SK-N-SH (cell line): Measurements from ENCODE around the gene PTPRF. TPM values are rescaled to one million over a fixed set of nuclear protein-coding genes. Genes with fewer than 3 reads are reported as not detected.

Experiments used
- CTCF ChIA-PET: fragments of 300-600, 350-600 bp; formaldehyde crosslinking; extraction: SDS; loops from one replicate; lab custom pipeline; 2021; lab: Yijun Ruan, JAX
- POLR2A ChIA-PET: fragments of 350-600 bp; sonication (Branson Sonifier 250); formaldehyde crosslinking; extraction: SDS; loops from one replicate; lab custom pipeline; 2020; ENCODE audit warnings: antibody characterized with exemption, inconsistent platforms; lab: Yijun Ruan, JAX
- DNase-seq: peaks from one replicate; pipeline ENCODE4 v3.0.0; 2012
- H2AFZ ChIP-seq: fragments of 200-600 bp; sonication (generic); 2 replicates; pipeline ENCODE4 v1.8.1; 2016; ENCODE audit warnings: antibody characterized with exemption, mild to moderate bottlenecking, low read depth
- H3F3A ChIP-seq: fragments of 200-600 bp; sonication (generic); replicated peaks from 2 replicates; pipeline ENCODE3; 2016; ENCODE audit warnings: antibody characterized with exemption, mild to moderate bottlenecking; ENCODE audit not compliant: insufficient read depth
- H3K27ac ChIP-seq, 2 experiments: fragments of 200-500 bp in 1 of 2; fragments of 200-600 bp in 1 of 2; sonication (Bioruptor generic) in 1 of 2; sonication (generic), shearing (Covaris generic) in 1 of 2; 2 replicates each; pipeline versions ENCODE4 v1.5.1 to v1.6.1; 2014 to 2016; ENCODE audit warnings: low read depth in 2 of 2, inconsistent platforms in 1 of 2, low read length in 1 of 2, mild to moderate bottlenecking in 1 of 2, mixed read lengths in 1 of 2
- H3K27me3 ChIP-seq: fragments of 200-600 bp; sonication (generic), shearing (Covaris generic); 2 replicates; pipeline ENCODE4 v1.6.1; 2016; ENCODE audit warnings: mixed run types; ENCODE audit not compliant: insufficient read depth
- H3K36me3 ChIP-seq, 2 experiments: fragments of 200-500 bp in 1 of 2; fragments of 200-600 bp in 1 of 2; sonication (Bioruptor generic) in 1 of 2; sonication (generic) in 1 of 2; replicated peaks in 1 of 2; 2 replicates each; pipeline versions ENCODE3 to v1.5.1; 2014 to 2016; ENCODE audit warnings: low read length in 1 of 2, mild to moderate bottlenecking in 1 of 2; ENCODE audit not compliant: insufficient read depth in 2 of 2, control insufficient read depth in 1 of 2
- H3K4me1 ChIP-seq, 2 experiments: fragments of 200-500 bp in 1 of 2; fragments of 200-600 bp in 1 of 2; sonication (Bioruptor generic) in 1 of 2; sonication (generic), shearing (Covaris generic) in 1 of 2; 2 replicates each; pipeline versions ENCODE4 v1.5.1 to v1.6.1; 2014 to 2016; ENCODE audit warnings: low read depth in 1 of 2, low read length in 1 of 2, mixed run types in 1 of 2; ENCODE audit not compliant: insufficient read depth in 2 of 2, control insufficient read depth in 1 of 2
- H3K4me2 ChIP-seq: fragments of 200-600 bp; sonication (generic), shearing (Covaris generic); 2 replicates; pipeline ENCODE4 v1.6.1; 2017; ENCODE audit warnings: mixed run types
- H3K4me3 ChIP-seq, 2 experiments: fragments of 200-500 bp in 1 of 2; fragments of 200-600 bp in 1 of 2; sonication (Bioruptor generic) in 1 of 2; sonication (generic), shearing (Covaris generic) in 1 of 2; 2 replicates each; pipeline versions ENCODE4 v1.5.1 to v1.8.1; 2014 to 2016; ENCODE audit warnings: low read depth in 2 of 2, inconsistent platforms in 1 of 2, low read length in 1 of 2, mild to moderate bottlenecking in 1 of 2, mixed read lengths in 1 of 2, moderate library complexity in 1 of 2
- H3K79me2 ChIP-seq: fragments of 200-600 bp; sonication (generic); 2 replicates; pipeline ENCODE4 v1.8.1; 2017; ENCODE audit warnings: mild to moderate bottlenecking; ENCODE audit not compliant: insufficient read depth
- H3K9ac ChIP-seq: fragments of 200-600 bp; sonication (generic); 2 replicates; pipeline ENCODE4 v1.6.1; 2017; ENCODE audit warnings: mixed run types
- H3K9me2 ChIP-seq: fragments of 200-600 bp; sonication (generic); 2 replicates; pipeline ENCODE4 v1.6.1; 2017; ENCODE audit warnings: mixed run types
- H3K9me3 ChIP-seq: fragments of 200-600 bp; sonication (generic); 2 replicates; pipeline ENCODE4 v1.6.1; 2017; ENCODE audit warnings: mixed run types, mild to moderate bottlenecking, moderate library complexity
- H4K20me1 ChIP-seq: fragments of 200-600 bp; sonication (generic); 2 replicates; pipeline ENCODE4 v1.6.1; 2017; ENCODE audit warnings: mild to moderate bottlenecking, mixed run types; ENCODE audit not compliant: insufficient read depth
- FOSL2 ChIP-seq: IDR thresholded peaks from 2 replicates; pipeline ENCODE4 v1.4.0; 2012; ENCODE audit warnings: low read depth, mild to moderate bottlenecking, moderate library complexity, borderline replicate concordance
- GABPA ChIP-seq: IDR thresholded peaks from 2 replicates; pipeline ENCODE4 v1.4.0; 2012; ENCODE audit warnings: low read depth, mild to moderate bottlenecking
- MXI1 ChIP-seq: IDR thresholded peaks from 2 replicates; pipeline ENCODE4 v1.6.1; 2012; ENCODE audit warnings: mild to moderate bottlenecking, low read depth, low read length, improper control_type of control experiment
- NRF1 ChIP-seq: IDR thresholded peaks from 2 replicates; pipeline ENCODE4 v1.6.1; 2012; ENCODE audit warnings: low read depth, mild to moderate bottlenecking, low read length
- PBX3 ChIP-seq: IDR thresholded peaks from 2 replicates; pipeline ENCODE4; 2012
- RCOR1 ChIP-seq: fragments of 150-350 bp; IDR thresholded peaks from 2 replicates; pipeline ENCODE4 v1.6.1; 2017; ENCODE audit warnings: antibody characterized with exemption, low read length
- REST ChIP-seq: IDR thresholded peaks from 2 replicates; pipeline ENCODE4 v1.6.1; 2012; ENCODE audit warnings: mild to moderate bottlenecking, low read depth, low read length, moderate library complexity
- TEAD4 ChIP-seq: IDR thresholded peaks from 2 replicates; pipeline ENCODE4 v1.4.0; 2012; ENCODE audit warnings: mild to moderate bottlenecking, borderline replicate concordance; ENCODE audit not compliant: insufficient read depth
- WGBS: methylation state at CpG from one replicate; pipeline ENCODE4 v1.1.6; 2017; ENCODE audit warnings: low lambda C conversion rate; 5-methylcytosine and 5-hydroxymethylcytosine counted together
- polyA plus RNA-seq, 3 experiments: library from polyadenylated mRNA; depleted of rRNA; stranded (reverse); fragments of >200 nt; gene quantifications; 2 replicates each; pipeline ENCODE4 v1.2.3, GENCODE V29; 2012

PTPRF gene
- polyA plus RNA-seq, 1 of the 3 experiments (the other 2 are of a cell fraction): 72.7 TPM

DNA sequence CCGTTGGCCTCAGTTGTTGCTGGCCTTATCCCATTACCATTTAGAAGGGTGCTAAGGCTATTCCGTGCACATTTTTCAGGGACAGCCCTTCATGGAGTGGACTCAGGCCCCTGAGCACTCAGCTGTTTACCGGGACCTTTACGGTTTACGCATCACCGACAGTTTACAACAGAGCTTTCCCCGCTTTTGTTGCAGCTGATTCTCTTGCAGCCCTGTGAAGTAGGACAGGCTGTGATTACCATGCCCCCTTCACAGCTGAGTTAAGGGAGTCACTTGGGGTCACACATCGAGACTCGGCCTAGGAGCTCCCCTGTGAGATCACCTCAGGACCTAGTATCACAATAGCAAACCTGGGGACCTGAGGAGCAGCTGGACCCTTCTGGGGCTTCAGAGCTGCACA, 41.9 kb downstream of the PTPRF start:
- Histone ChIP-seq H3K27me3 (no peaks in the 10 kb centered on the region), H3K4me1 (peaks cover 0 to 5% of the 10 kb centered on the region in 2 experiments; a peak in 1 of 4 replicates), H3K9me3 (no peaks in the 10 kb centered on the region), H3K4me3 (no peak overlapping the region), H2AFZ (no peak overlapping the region), H3K9me2 (no peaks in the 10 kb centered on the region), H3K79me2 (no peaks in the 10 kb centered on the region), H3K36me3 (peaks cover 3 to 14% of the 10 kb centered on the region in 2 experiments), H3K9ac (no peak overlapping the region), H3K4me2 (no peak overlapping the region), H3K27ac (no peak overlapping the region), H3F3A (no peaks in the 10 kb centered on the region), H4K20me1 (no peaks in the 10 kb centered on the region)
- no peak for DNase-seq
- 96% methylated on average over 9 of the region's 9 CpGs for WGBS
- ChIA-PET POLR2A (interaction anchor here (1.6 kb wide), 1 partner anchor 78 kb away, joined by 4 read pairs; the partner anchor contains the start of gene KDM4A), CTCF (interaction anchor here (0.8 to 1.3 kb wide), 2 partner anchors 8 kb away, joined by 3 read pairs; no protein-coding TSS in a partner anchor)
- TF ChIP-seq NRF1 (no peak), REST (no peak), FOSL2 (no peak), GABPA (no peak)

- Histone ChIP-seq H3K4me1 (peaks cover 0 to 12% of the 10 kb centered on the region in 2 experiments; a peak in 1 of 4 replicates), H3K9ac (no peak overlapping the region), H3F3A (no peaks in the 10 kb centered on the region), H4K20me1 (no peaks in the 10 kb centered on the region), H2AFZ (no peak overlapping the region), H3K9me3 (no peaks in the 10 kb centered on the region), H3K27ac (no peak overlapping the region), H3K36me3 (peaks cover 3 to 14% of the 10 kb centered on the region in 2 experiments), H3K79me2 (no peaks in the 10 kb centered on the region), H3K9me2 (no peaks in the 10 kb centered on the region), H3K4me3 (no peak overlapping the region), H3K4me2 (no peak overlapping the region), H3K27me3 (no peaks in the 10 kb centered on the region)
- ChIA-PET CTCF (interaction anchor here (0.8 kb wide), 1 partner anchor 9 kb away, joined by 3 read pairs; no protein-coding TSS in a partner anchor), POLR2A (interaction anchor here (1.6 kb wide), 1 partner anchor 77 kb away, joined by 4 read pairs; the partner anchor contains the start of gene KDM4A)
- no peak for DNase-seq
- WGBS: 96% methylated on average over 5 of the region's 11 CpGs
- TF ChIP-seq TEAD4 (no peak), RCOR1 (no peak), PBX3 (no peak), MXI1 (no peak)
Observed at GRCh38 chr1:43573066-43573800, 42.5 kb downstream of the PTPRF start.
